Parathyroid adenoma (tissue), 2 donors: ENCODE data around the gene PTDSS2.

Experiments used
- H2AFZ ChIP-seq: fragments of 300-600 bp; sonication (generic); one replicate; pipeline ENCODE4 v1.7.0; 2017; ENCODE audit warnings: antibody characterized with exemption, mild to moderate bottlenecking
- H3K27ac ChIP-seq: fragments of 300-600 bp; sonication (generic); one replicate; pipeline ENCODE4 v1.7.0; 2017
- H3K27me3 ChIP-seq: fragments of 300-600 bp; sonication (generic); one replicate; pipeline ENCODE4 v1.7.0; 2017; ENCODE audit warnings: low read length; ENCODE audit not compliant: control insufficient read depth, insufficient read depth
- H3K36me3 ChIP-seq: fragments of 300-600 bp; sonication (generic); one replicate; pipeline ENCODE4 v1.7.0; 2017; ENCODE audit warnings: low read length; ENCODE audit not compliant: control insufficient read depth, insufficient read depth
- H3K4me1 ChIP-seq: fragments of 300-600 bp; sonication (generic); one replicate; pipeline ENCODE4 v1.7.0; 2017; ENCODE audit warnings: control low read depth
- H3K4me2 ChIP-seq: fragments of 300-600 bp; sonication (generic); one replicate; pipeline ENCODE4 v1.7.0; 2017; ENCODE audit warnings: low read length
- H3K4me3 ChIP-seq: fragments of 300-600 bp; sonication (generic); one replicate; pipeline ENCODE4 v1.7.0; 2017; ENCODE audit warnings: low read depth, low read length
- H3K79me2 ChIP-seq: fragments of 300-600 bp; sonication (generic); one replicate; pipeline ENCODE4 v1.7.0; 2017; ENCODE audit warnings: control low read depth
- H3K9ac ChIP-seq: fragments of 300-600 bp; sonication (generic); one replicate; pipeline ENCODE4 v1.7.0; 2017; ENCODE audit warnings: mild to moderate bottlenecking
- H3K9me3 ChIP-seq: fragments of 300-600 bp; sonication (generic); one replicate; pipeline ENCODE4 v1.7.0; 2017; ENCODE audit warnings: low read length; ENCODE audit not compliant: control insufficient read depth
- CTCF ChIP-seq: fragments of 300-600 bp; sonication (generic); IDR thresholded peaks from one replicate; pipeline ENCODE4 v1.7.0; 2017; ENCODE audit warnings: antibody characterized with exemption, mild to moderate bottlenecking
- donor health status: primary hyperparathyroidism.

PTDSS2 gene

GRCh38 chr11:490186-490929, 40.3 kb downstream of the PTDSS2 start:
- TF ChIP-seq CTCF, result no peak
- H3K36me3 ChIP-seq, result no peaks in the 10 kb centered on the region

GRCh38 chr11:490930-491260, 40.8 kb downstream of the PTDSS2 start:
- H3K9me3 ChIP-seq, result no peaks in the 10 kb centered on the region

More at GRCh38 chr11:490186-490929, 40.3 kb downstream of the PTDSS2 start:
- Histone ChIP-seq H3K79me2 (no peaks in the 10 kb centered on the region), H3K4me2 (no peak overlapping the region), H3K4me3 (no peak overlapping the region), H3K9ac (no peak overlapping the region), H3K27ac (no peak overlapping the region), H3K27me3 (no peaks in the 10 kb centered on the region), H2AFZ (no peak overlapping the region), H3K9me3 (no peaks in the 10 kb centered on the region), H3K4me1 (peaks cover 3% of the 10 kb centered on the region)

GRCh38 chr11:491358-491757, 41.3 kb downstream of the PTDSS2 start:
- Histone ChIP-seq H3K27me3 (no peaks in the 10 kb centered on the region), H2AFZ (no peak overlapping the region)

More at GRCh38 chr11:490930-491260, 40.8 kb downstream of the PTDSS2 start:
- no peak overlapping the region for H3K4me3 ChIP-seq
- peaks cover 3% of the 10 kb centered on the region for H3K4me1 ChIP-seq
- no peak overlapping the region for H3K27ac ChIP-seq
- H3K4me2 ChIP-seq, result no peak overlapping the region
- no peak overlapping the region for H3K9ac ChIP-seq
- TF ChIP-seq CTCF, result no peak
- H3K27me3 ChIP-seq, result no peaks in the 10 kb centered on the region
- H3K79me2 ChIP-seq, result no peaks in the 10 kb centered on the region
- no peaks in the 10 kb centered on the region for H3K36me3 ChIP-seq
- H2AFZ ChIP-seq, result no peak overlapping the region

GRCh38 chr11:492427-493226, 42.5 kb downstream of the PTDSS2 start:
- Histone ChIP-seq H3K27me3 (no peaks in the 10 kb centered on the region), H3K27ac (no peak overlapping the region), H3K36me3 (no peaks in the 10 kb centered on the region), H3K9ac (no peak overlapping the region), H3K79me2 (no peaks in the 10 kb centered on the region), H3K4me2 (no peak overlapping the region), H2AFZ (no peak overlapping the region), H3K4me3 (no peak overlapping the region), H3K4me1 (peaks cover 9% of the 10 kb centered on the region), H3K9me3 (no peaks in the 10 kb centered on the region)
- TF ChIP-seq CTCF, result no peak

More at GRCh38 chr11:491358-491757, 41.3 kb downstream of the PTDSS2 start:
- no peak overlapping the region for H3K4me2 ChIP-seq
- H3K36me3 ChIP-seq, result no peaks in the 10 kb centered on the region
- peaks cover 3% of the 10 kb centered on the region for H3K4me1 ChIP-seq
- H3K9me3 ChIP-seq, result no peaks in the 10 kb centered on the region
- H3K9ac ChIP-seq, result no peak overlapping the region
- no peak overlapping the region for H3K4me3 ChIP-seq
- no peaks in the 10 kb centered on the region for H3K79me2 ChIP-seq
- no peak for TF ChIP-seq CTCF
- H3K27ac ChIP-seq, result no peak overlapping the region
